ENCODE results near the gene FMNL2.
"Not testable (repeated sequence)": the region's sequence is repeated elsewhere in the genome, so short reads cannot be mapped to it uniquely, and the experiment has no call there.

The FMNL2 gene

GRCh38 chr2:152470861-152471854, 136.2 kb downstream of the FMNL2 start:
- no peak for DNase-seq (ENCODE audit: low read depth in 2 of 2)

- no peak for DNase-seq (ENCODE audit: low read depth in 2 of 2)
Observed at GRCh38 chr2:152472481-152472887, 137.5 kb downstream of the FMNL2 start.

- no peak for DNase-seq (ENCODE audit: low read depth in 2 of 2)
Observed at GRCh38 chr2:152473151-152473857, 138.3 kb downstream of the FMNL2 start.

- DNase-seq (ENCODE audit: low read depth in 2 of 2), result not testable (repeated sequence)
Observed at GRCh38 chr2:152474523-152474922, 139.5 kb downstream of the FMNL2 start.

- DNase-seq (ENCODE audit: low read depth in 2 of 2), result no peak
Observed at GRCh38 chr2:152475982-152476381, 141.0 kb downstream of the FMNL2 start.

- DNase-seq (ENCODE audit: low read depth in 2 of 2), result no peak
Observed at GRCh38 chr2:152477347-152478092, 142.5 kb downstream of the FMNL2 start.

GRCh38 chr2:152479282-152479681, 144.3 kb downstream of the FMNL2 start:
- no peak for DNase-seq (ENCODE audit: low read depth in 2 of 2)

GRCh38 chr2:152480821-152481399, 145.9 kb downstream of the FMNL2 start:
- no peak for DNase-seq (ENCODE audit: low read depth in 2 of 2)

GRCh38 chr2:152481881-152482583, 147.1 kb downstream of the FMNL2 start:
- DNase-seq (ENCODE audit: low read depth in 2 of 2), result no peak

- DNase-seq (ENCODE audit: low read depth in 2 of 2), result no peak
Observed at GRCh38 chr2:152483276-152484063, 148.5 kb downstream of the FMNL2 start.

- DNase-seq (ENCODE audit: low read depth in 2 of 2), result no peak
Observed at GRCh38 chr2:152485954-152486736, 151.2 kb downstream of the FMNL2 start.

GRCh38 chr2:152486737-152487400, 151.9 kb downstream of the FMNL2 start:
- DNase-seq (ENCODE audit: low read depth in 2 of 2), result no peak

GRCh38 chr2:152488075-152488474, 153.1 kb downstream of the FMNL2 start:
- DNase-seq (ENCODE audit: low read depth in 2 of 2), result no peak

- no peak for DNase-seq (ENCODE audit: low read depth in 2 of 2)
Observed at GRCh38 chr2:152489364-152489763, 154.4 kb downstream of the FMNL2 start.

GRCh38 chr2:152490686-152491455, 155.9 kb downstream of the FMNL2 start:
- DNase-seq (ENCODE audit: low read depth in 2 of 2), result no peak

- no peak for DNase-seq (ENCODE audit: low read depth in 2 of 2)
Observed at GRCh38 chr2:152492131-152492530, 157.2 kb downstream of the FMNL2 start.

- no peak for DNase-seq (ENCODE audit: low read depth in 2 of 2)
Observed at GRCh38 chr2:152492911-152493310, 157.9 kb downstream of the FMNL2 start.

- no peak for DNase-seq (ENCODE audit: low read depth in 2 of 2)
Observed at GRCh38 chr2:152493417-152493816, 158.4 kb downstream of the FMNL2 start.

All from stimulated activated CD4-positive, alpha-beta T cell treated with anti-CD3 and anti-CD28 coated beads, Interleukin-4, amount 100 ng/mL, for 48 hours (primary cell).